ENCODE measurements around the gene BCKDHB.

Gene BCKDHB

DNA sequence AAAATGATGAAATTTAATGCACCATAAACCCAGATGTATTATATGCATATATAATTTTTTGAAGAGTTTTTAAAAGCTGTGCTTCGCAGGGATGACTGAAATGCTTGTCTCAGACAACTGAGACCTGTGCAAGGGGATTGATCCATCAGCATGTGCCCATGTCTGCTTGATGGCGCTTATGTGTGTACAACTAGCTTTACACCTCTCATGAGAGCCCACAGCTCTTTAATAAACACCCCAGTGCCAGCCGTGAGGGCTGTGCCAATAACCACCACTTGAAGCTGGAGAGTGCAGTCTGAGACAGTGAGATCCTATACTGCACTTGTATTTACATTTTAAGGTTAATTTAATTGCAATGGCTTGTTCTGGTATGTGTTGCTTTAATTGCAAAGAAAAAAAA lies 225.5 kb downstream of the BCKDHB start:
- Histone ChIP-seq H3K36me3 (ENCODE audit: insufficient read depth) (no peaks in the 10 kb centered on the region), H3K4me1 (ENCODE audit: low read depth, poor library complexity, severe bottlenecking) (no peaks in the 10 kb centered on the region), H2AFZ (ENCODE audit: low read depth) (no peak overlapping the region), H3K4me2 (no peak overlapping the region), H4K20me1 (ENCODE audit: insufficient read depth) (no peaks in the 10 kb centered on the region), H3K79me2 (ENCODE audit: insufficient read depth, low read depth) (no peaks in the 10 kb centered on the region), H3K27me3 (ENCODE audit: insufficient read depth, low read depth) (no peaks in the 10 kb centered on the region), H3K27ac (no peak overlapping the region), H3K4me3 (IDR thresholded peaks at IDR 0.05; ENCODE audit: insufficient read depth, low read depth, low read length) (no peak overlapping the region), H3K9ac (no peak overlapping the region)
- TF ChIP-seq, protein P1, sequence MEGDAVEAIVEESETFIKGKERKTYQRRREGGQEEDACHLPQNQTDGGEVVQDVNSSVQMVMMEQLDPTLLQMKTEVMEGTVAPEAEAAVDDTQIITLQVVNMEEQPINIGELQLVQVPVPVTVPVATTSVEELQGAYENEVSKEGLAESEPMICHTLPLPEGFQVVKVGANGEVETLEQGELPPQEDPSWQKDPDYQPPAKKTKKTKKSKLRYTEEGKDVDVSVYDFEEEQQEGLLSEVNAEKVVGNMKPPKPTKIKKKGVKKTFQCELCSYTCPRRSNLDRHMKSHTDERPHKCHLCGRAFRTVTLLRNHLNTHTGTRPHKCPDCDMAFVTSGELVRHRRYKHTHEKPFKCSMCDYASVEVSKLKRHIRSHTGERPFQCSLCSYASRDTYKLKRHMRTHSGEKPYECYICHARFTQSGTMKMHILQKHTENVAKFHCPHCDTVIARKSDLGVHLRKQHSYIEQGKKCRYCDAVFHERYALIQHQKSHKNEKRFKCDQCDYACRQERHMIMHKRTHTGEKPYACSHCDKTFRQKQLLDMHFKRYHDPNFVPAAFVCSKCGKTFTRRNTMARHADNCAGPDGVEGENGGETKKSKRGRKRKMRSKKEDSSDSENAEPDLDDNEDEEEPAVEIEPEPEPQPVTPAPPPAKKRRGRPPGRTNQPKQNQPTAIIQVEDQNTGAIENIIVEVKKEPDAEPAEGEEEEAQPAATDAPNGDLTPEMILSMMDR (conservative IDR thresholded peaks at IDR 0.05; ENCODE audit: low read depth, low read length): no peak

DNA sequence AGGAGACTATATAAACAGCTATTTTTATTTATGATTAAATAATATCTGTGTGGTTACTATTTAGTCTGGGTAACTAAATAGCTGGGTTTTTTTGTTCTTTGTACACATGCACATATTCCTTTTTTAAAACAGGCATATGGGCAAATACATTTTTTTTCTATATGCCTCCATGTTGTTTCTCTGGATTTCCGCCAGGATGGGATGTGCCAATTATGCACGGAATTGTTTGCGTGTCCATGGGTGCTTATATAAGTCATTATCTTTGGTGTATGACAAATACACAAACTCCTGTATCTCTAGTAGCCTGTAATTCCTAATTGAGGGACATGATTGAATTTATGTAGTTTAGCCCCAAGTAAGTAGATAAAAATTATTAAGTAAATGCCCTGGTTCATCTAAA lies 226.9 kb downstream of the BCKDHB start:
- no peaks in the 10 kb centered on the region for H3K79me2 ChIP-seq (ENCODE audit: insufficient read depth, low read depth)
- no peaks in the 10 kb centered on the region for H3K4me1 ChIP-seq (ENCODE audit: low read depth, poor library complexity, severe bottlenecking)
- H2AFZ ChIP-seq (ENCODE audit: low read depth): no peak overlapping the region
- no peak overlapping the region for H3K9ac ChIP-seq
- TF ChIP-seq, protein P1 (conservative IDR thresholded peaks at IDR 0.05; ENCODE audit: low read depth, low read length): no peak
- H4K20me1 ChIP-seq (ENCODE audit: insufficient read depth): no peaks in the 10 kb centered on the region
- H3K4me2 ChIP-seq: no peak overlapping the region
- H3K27ac ChIP-seq: no peak overlapping the region
- H3K27me3 ChIP-seq (ENCODE audit: insufficient read depth, low read depth): no peaks in the 10 kb centered on the region
- H3K4me3 ChIP-seq (IDR thresholded peaks at IDR 0.05; ENCODE audit: insufficient read depth, low read depth, low read length): no peak overlapping the region
- no peaks in the 10 kb centered on the region for H3K36me3 ChIP-seq (ENCODE audit: insufficient read depth)

DNA sequence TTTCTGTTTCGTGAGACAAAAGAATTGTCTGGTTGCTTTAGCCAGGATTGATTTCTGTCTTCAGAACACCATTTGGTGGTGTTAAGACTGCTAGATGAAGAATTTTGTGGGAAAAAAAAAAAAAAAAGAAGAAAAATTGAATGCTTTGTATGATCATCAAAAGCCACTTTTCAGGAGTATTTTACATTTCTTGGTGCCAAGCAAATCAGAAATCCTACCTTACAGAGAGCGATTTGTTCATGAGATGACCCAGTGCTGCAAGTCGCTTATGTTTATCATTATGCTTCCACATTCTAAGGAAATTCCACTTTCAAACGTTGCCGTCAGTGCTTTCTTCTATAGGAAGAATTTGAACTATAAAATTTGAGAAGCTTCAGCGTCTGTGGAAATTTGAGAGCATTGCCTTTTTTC lies 228.7 kb downstream of the BCKDHB start:
- Histone ChIP-seq H3K4me3 (IDR thresholded peaks at IDR 0.05; ENCODE audit: insufficient read depth, low read depth, low read length) (no peak overlapping the region), H3K79me2 (ENCODE audit: insufficient read depth, low read depth) (no peaks in the 10 kb centered on the region), H4K20me1 (ENCODE audit: insufficient read depth) (no peaks in the 10 kb centered on the region), H2AFZ (ENCODE audit: low read depth) (no peak overlapping the region), H3K4me1 (ENCODE audit: low read depth, poor library complexity, severe bottlenecking) (no peaks in the 10 kb centered on the region), H3K4me2 (no peak overlapping the region), H3K27ac (no peak overlapping the region), H3K36me3 (ENCODE audit: insufficient read depth) (no peaks in the 10 kb centered on the region), H3K27me3 (ENCODE audit: insufficient read depth, low read depth) (no peaks in the 10 kb centered on the region), H3K9ac (no peak overlapping the region)
- TF ChIP-seq, protein P1 (conservative IDR thresholded peaks at IDR 0.05; ENCODE audit: low read depth, low read length): no peak

DNA sequence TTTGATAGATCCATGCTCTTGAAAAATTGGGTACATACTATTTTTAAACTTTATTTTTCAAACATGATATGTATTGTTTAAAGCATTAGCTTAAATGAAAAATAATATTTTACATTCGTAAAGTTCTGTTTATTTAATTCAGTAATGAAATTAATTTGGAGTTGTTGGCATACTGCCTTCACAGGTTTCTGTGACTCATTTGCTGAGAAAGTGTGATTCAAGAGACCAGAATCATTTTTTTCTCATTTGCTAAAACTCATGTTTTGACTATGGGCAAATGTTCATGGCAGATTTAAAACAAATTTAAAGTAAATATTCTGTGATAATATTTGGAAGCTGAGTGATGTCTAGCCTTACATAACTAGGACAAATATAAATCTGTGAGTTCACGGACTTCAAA lies 230.4 kb downstream of the BCKDHB start:
- H3K9ac ChIP-seq: no peak overlapping the region
- H4K20me1 ChIP-seq (ENCODE audit: insufficient read depth): no peaks in the 10 kb centered on the region
- H3K4me1 ChIP-seq (ENCODE audit: low read depth, poor library complexity, severe bottlenecking): no peaks in the 10 kb centered on the region
- no peak overlapping the region for H3K4me2 ChIP-seq
- no peak overlapping the region for H3K4me3 ChIP-seq (IDR thresholded peaks at IDR 0.05; ENCODE audit: insufficient read depth, low read depth, low read length)
- H2AFZ ChIP-seq (ENCODE audit: low read depth): no peak overlapping the region
- H3K79me2 ChIP-seq (ENCODE audit: insufficient read depth, low read depth): no peaks in the 10 kb centered on the region
- TF ChIP-seq, protein P1 (conservative IDR thresholded peaks at IDR 0.05; ENCODE audit: low read depth, low read length): no peak
- no peaks in the 10 kb centered on the region for H3K27me3 ChIP-seq (ENCODE audit: insufficient read depth, low read depth)
- no peak overlapping the region for H3K27ac ChIP-seq
- no peaks in the 10 kb centered on the region for H3K36me3 ChIP-seq (ENCODE audit: insufficient read depth)
